Measurements from ENCODE around the gene PPP2R5A.
"Not testable (repeated sequence)": the region's sequence is repeated elsewhere in the genome, so short reads cannot be mapped to it uniquely, and the experiment has no call there.

PPP2R5A gene

GRCh38 chr1:212297338-212297737 lies 12.1 kb downstream of the PPP2R5A start:
- no peak for DNase-seq (ENCODE audit: low read depth)

- no peak for DNase-seq (ENCODE audit: low read depth)
Observed at GRCh38 chr1:212301580-212301979, 16.4 kb downstream of the PPP2R5A start.

- DNase-seq (ENCODE audit: low read depth), result no peak
Observed at GRCh38 chr1:212302745-212303383, 17.7 kb downstream of the PPP2R5A start.

GRCh38 chr1:212305342-212305741 lies 20.1 kb downstream of the PPP2R5A start:
- DNase-seq (ENCODE audit: low read depth), result no peak

GRCh38 chr1:212305984-212306452 lies 20.8 kb downstream of the PPP2R5A start:
- not testable (repeated sequence) for DNase-seq (ENCODE audit: low read depth)

GRCh38 chr1:212309967-212310366 lies 24.8 kb downstream of the PPP2R5A start:
- DNase-seq (ENCODE audit: low read depth), result no peak

- DNase-seq (ENCODE audit: low read depth), result no peak
Observed at GRCh38 chr1:212310383-212310782, 25.2 kb downstream of the PPP2R5A start.

- DNase-seq (ENCODE audit: low read depth), result no peak
Observed at GRCh38 chr1:212311836-212312497, 26.8 kb downstream of the PPP2R5A start.

GRCh38 chr1:212313616-212314015 lies 28.4 kb downstream of the PPP2R5A start:
- DNase-seq (ENCODE audit: low read depth), result no peak

- DNase-seq (ENCODE audit: low read depth), result no peak
Observed at GRCh38 chr1:212315184-212315583, 30.0 kb downstream of the PPP2R5A start.

GRCh38 chr1:212315907-212316306 lies 30.7 kb downstream of the PPP2R5A start:
- no peak for DNase-seq (ENCODE audit: low read depth)

- DNase-seq (ENCODE audit: low read depth), result no peak
Observed at GRCh38 chr1:212317916-212318315, 32.7 kb downstream of the PPP2R5A start.

GRCh38 chr1:212321031-212321430 lies 35.8 kb downstream of the PPP2R5A start:
- DNase-seq (ENCODE audit: low read depth), result not testable (repeated sequence)

GRCh38 chr1:212323066-212323465 lies 37.9 kb downstream of the PPP2R5A start:
- DNase-seq (ENCODE audit: low read depth), result no peak

GRCh38 chr1:212326541-212326940 lies 41.3 kb downstream of the PPP2R5A start:
- no peak for DNase-seq (ENCODE audit: low read depth)

- no peak for DNase-seq (ENCODE audit: low read depth)
Observed at GRCh38 chr1:212328248-212328647, 43.0 kb downstream of the PPP2R5A start.

- DNase-seq (ENCODE audit: low read depth), result no peak
Observed at GRCh38 chr1:212329105-212329504, 43.9 kb downstream of the PPP2R5A start.

- no peak for DNase-seq (ENCODE audit: low read depth)
Observed at GRCh38 chr1:212341090-212341489, 55.9 kb downstream of the PPP2R5A start.

GRCh38 chr1:212344905-212345304 lies 59.7 kb downstream of the PPP2R5A start:
- no peak for DNase-seq (ENCODE audit: low read depth)

GRCh38 chr1:212346601-212347000 lies 61.4 kb downstream of the PPP2R5A start:
- no peak for DNase-seq (ENCODE audit: low read depth)

- no peak for DNase-seq (ENCODE audit: low read depth)
Observed at GRCh38 chr1:212351588-212352362, 66.6 kb downstream of the PPP2R5A start.

- DNase-seq (ENCODE audit: low read depth), result no peak
Observed at GRCh38 chr1:212353181-212353580, 68.0 kb downstream of the PPP2R5A start.

GRCh38 chr1:212354464-212354863 lies 69.3 kb downstream of the PPP2R5A start:
- DNase-seq (ENCODE audit: low read depth), result no peak
